ENCODE measurements around the gene PRKCB. TPM values are rescaled to one million over a fixed set of nuclear protein-coding genes. Genes with fewer than 3 reads are reported as not detected.
"Not testable (repeated sequence)": the region's sequence is repeated elsewhere in the genome, so short reads cannot be mapped to it uniquely, and the experiment has no call there.

Gene PRKCB
- total RNA-seq, 2 experiments from 2014 or later, result 21.0 to 51.6 TPM

DNA sequence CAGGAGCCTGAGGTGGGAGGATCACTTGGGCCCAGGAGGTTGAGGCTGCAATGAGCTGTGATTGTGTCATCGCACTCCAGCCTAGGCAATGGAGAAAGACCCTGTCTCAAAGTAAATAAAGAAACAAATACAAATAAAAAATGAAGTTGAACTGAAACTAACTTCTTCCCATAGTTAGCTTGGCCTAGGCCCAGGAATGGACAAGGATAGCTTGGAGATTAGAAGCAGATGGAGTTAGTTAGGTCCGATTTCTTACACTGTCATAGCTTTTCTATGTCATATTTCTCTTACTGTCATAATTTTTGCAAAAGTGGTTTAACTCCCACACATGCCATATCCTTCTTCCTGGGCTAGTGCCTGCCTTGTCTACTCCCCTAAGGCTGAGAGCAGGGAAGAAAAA is 265.6 kb downstream of the PRKCB start:
- TF ChIP-seq, protein P1, sequence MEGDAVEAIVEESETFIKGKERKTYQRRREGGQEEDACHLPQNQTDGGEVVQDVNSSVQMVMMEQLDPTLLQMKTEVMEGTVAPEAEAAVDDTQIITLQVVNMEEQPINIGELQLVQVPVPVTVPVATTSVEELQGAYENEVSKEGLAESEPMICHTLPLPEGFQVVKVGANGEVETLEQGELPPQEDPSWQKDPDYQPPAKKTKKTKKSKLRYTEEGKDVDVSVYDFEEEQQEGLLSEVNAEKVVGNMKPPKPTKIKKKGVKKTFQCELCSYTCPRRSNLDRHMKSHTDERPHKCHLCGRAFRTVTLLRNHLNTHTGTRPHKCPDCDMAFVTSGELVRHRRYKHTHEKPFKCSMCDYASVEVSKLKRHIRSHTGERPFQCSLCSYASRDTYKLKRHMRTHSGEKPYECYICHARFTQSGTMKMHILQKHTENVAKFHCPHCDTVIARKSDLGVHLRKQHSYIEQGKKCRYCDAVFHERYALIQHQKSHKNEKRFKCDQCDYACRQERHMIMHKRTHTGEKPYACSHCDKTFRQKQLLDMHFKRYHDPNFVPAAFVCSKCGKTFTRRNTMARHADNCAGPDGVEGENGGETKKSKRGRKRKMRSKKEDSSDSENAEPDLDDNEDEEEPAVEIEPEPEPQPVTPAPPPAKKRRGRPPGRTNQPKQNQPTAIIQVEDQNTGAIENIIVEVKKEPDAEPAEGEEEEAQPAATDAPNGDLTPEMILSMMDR (conservative IDR thresholded peaks at IDR 0.05; ENCODE audit: low read length), result no peak
- TF ChIP-seq EZH2phosphoT487 (IDR thresholded peaks at IDR 0.05; ENCODE audit: borderline replicate concordance, low read depth, low read length), result no peak
- Histone ChIP-seq H2AFZ (ENCODE audit: low read length) (no peak overlapping the region), H3K4me1 (ENCODE audit: insufficient read depth, low read length, poor library complexity, severe bottlenecking) (no peaks in the 10 kb centered on the region), H3K4me3 (ENCODE audit: low read depth, low read length, poor library complexity, severe bottlenecking) (no peak overlapping the region), H3K4me2 (ENCODE audit: low read length) (no peak overlapping the region), H3K9me3 (ENCODE audit: low read length) (no peaks in the 10 kb centered on the region), H3K9me2 (ENCODE audit: insufficient read depth, low read length) (no peaks in the 10 kb centered on the region), H3K79me2 (ENCODE audit: insufficient read depth, low read depth, low read length) (no peaks in the 10 kb centered on the region), H4K20me1 (ENCODE audit: insufficient read depth, low read length) (no peaks in the 10 kb centered on the region), H3K36me3 (ENCODE audit: insufficient read depth, low read length) (no peaks in the 10 kb centered on the region), H3K27ac (ENCODE audit: low read depth, low read length, poor library complexity, severe bottlenecking) (no peak overlapping the region)
- POLR2A ChIA-PET, result interaction anchor here (0.6 to 0.7 kb wide), 2 partner anchors 212 to 976 kb away, joined by 3 to 5 read pairs; no protein-coding TSS in a partner anchor
- DNase-seq (ENCODE audit: low spot score), result no peak
- CTCF ChIA-PET (ENCODE audit: unreplicated experiment), result no interaction called here
- intact Hi-C loops (cut with micrococcal nuclease; ENCODE audit: unreplicated experiment), result no loop called here
- BruUV-seq (replicated peaks), result no TSS peak

DNA sequence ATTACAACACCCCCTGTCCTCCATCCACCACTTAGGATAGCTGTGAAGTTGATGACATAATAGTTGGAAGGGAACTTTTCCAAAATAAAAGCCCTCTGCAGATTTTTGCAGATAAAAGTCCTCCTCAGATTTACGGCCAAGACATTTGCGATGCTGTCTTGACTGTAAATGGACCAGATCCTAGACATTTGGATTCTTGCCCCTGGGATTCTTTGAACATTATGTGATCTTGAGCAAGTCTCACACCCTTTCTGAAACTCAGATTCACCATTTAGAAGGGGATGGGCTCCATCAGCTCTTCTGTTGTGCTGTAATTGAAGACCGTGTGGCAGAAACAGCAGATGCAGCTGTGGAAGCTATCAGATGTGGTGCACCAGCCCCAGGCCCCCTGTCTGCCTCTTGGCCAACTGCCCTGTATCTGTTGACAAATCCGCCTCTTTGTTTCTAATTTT is 266.5 kb downstream of the PRKCB start:
- POLR2A ChIA-PET, result no interaction called here
- intact Hi-C loops (cut with micrococcal nuclease; ENCODE audit: unreplicated experiment), result no loop called here
- H3K4me3 ChIP-seq (ENCODE audit: low read depth, low read length, poor library complexity, severe bottlenecking), result no peak overlapping the region
- CTCF ChIA-PET (ENCODE audit: unreplicated experiment), result interaction anchor here (0.6 kb wide), 1 partner anchor 265 kb away, joined by 3 read pairs; no protein-coding TSS in a partner anchor
- H3K4me1 ChIP-seq (ENCODE audit: insufficient read depth, low read length, poor library complexity, severe bottlenecking), result no peaks in the 10 kb centered on the region
- BruUV-seq (replicated peaks), result no TSS peak
- H3K79me2 ChIP-seq (ENCODE audit: insufficient read depth, low read depth, low read length), result no peaks in the 10 kb centered on the region
- no peak overlapping the region for H3K4me2 ChIP-seq (ENCODE audit: low read length)
- TF ChIP-seq, protein P1 (conservative IDR thresholded peaks at IDR 0.05; ENCODE audit: low read length), result no peak
- no peak for TF ChIP-seq EZH2phosphoT487 (IDR thresholded peaks at IDR 0.05; ENCODE audit: borderline replicate concordance, low read depth, low read length)
- no peaks in the 10 kb centered on the region for H3K36me3 ChIP-seq (ENCODE audit: insufficient read depth, low read length)
- no peaks in the 10 kb centered on the region for H4K20me1 ChIP-seq (ENCODE audit: insufficient read depth, low read length)
- H3K9me2 ChIP-seq (ENCODE audit: insufficient read depth, low read length), result no peaks in the 10 kb centered on the region
- no peaks in the 10 kb centered on the region for H3K9me3 ChIP-seq (ENCODE audit: low read length)
- no peak for DNase-seq (ENCODE audit: low spot score)
- H3K27ac ChIP-seq (ENCODE audit: low read depth, low read length, poor library complexity, severe bottlenecking), result no peak overlapping the region
- H2AFZ ChIP-seq (ENCODE audit: low read length), result no peak overlapping the region

DNA sequence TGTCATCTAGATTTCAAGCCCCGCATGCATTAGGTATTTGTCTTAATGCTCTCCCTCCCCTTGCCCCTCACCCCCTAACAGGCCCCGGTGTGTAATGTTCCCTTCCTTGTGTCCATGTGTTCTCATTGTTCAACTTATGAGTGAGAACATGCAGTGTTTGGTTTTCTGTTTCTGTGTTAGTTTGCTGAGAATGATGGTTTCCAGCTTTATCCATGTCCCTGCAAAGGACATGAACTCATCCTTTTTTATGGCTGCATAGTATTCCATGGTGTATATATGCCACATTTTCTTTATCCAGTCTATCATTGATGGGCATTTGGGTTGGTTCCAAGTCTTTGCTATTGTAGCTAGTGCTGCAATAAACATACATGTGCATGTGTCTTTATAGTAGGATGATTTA is 269.7 kb downstream of the PRKCB start:
- H3K4me2 ChIP-seq (ENCODE audit: low read length); H3K79me2 ChIP-seq (ENCODE audit: insufficient read depth, low read depth, low read length); H4K20me1 ChIP-seq (ENCODE audit: insufficient read depth, low read length); CTCF ChIA-PET (ENCODE audit: unreplicated experiment); DNase-seq (ENCODE audit: low spot score); BruUV-seq (replicated peaks); H2AFZ ChIP-seq (ENCODE audit: low read length); H3K4me3 ChIP-seq (ENCODE audit: low read depth, low read length, poor library complexity, severe bottlenecking); H3K9me3 ChIP-seq (ENCODE audit: low read length); intact Hi-C loops (cut with micrococcal nuclease; ENCODE audit: unreplicated experiment); POLR2A ChIA-PET; H3K27ac ChIP-seq (ENCODE audit: low read depth, low read length, poor library complexity, severe bottlenecking); H3K36me3 ChIP-seq (ENCODE audit: insufficient read depth, low read length); H3K4me1 ChIP-seq (ENCODE audit: insufficient read depth, low read length, poor library complexity, severe bottlenecking); H3K9me2 ChIP-seq (ENCODE audit: insufficient read depth, low read length): not testable (repeated sequence)

DNA sequence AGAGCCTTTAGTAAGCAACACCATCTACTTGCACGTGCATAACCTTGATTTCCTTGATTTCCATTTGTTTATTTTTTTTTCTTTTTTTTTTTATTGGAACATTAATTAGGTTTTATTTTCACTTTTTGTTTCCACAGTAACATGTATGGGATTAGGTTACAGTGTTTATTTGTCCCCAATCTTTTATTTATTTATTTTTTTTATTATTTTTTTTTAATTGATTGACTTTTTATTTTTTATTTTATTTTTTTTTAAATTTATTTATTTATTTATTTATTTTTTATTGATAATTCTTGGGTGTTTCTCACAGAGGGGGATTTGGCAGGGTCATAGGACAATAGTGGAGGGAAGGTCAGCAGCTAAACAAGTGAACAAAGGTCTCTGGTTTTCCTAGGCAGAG is 272.3 kb downstream of the PRKCB start:
- H3K27ac ChIP-seq (ENCODE audit: low read depth, low read length, poor library complexity, severe bottlenecking); H2AFZ ChIP-seq (ENCODE audit: low read length); H3K4me2 ChIP-seq (ENCODE audit: low read length); H3K4me3 ChIP-seq (ENCODE audit: low read depth, low read length, poor library complexity, severe bottlenecking); H3K9me3 ChIP-seq (ENCODE audit: low read length); CTCF ChIA-PET (ENCODE audit: unreplicated experiment); DNase-seq (ENCODE audit: low spot score); H3K9me2 ChIP-seq (ENCODE audit: insufficient read depth, low read length); BruUV-seq (replicated peaks); H3K4me1 ChIP-seq (ENCODE audit: insufficient read depth, low read length, poor library complexity, severe bottlenecking); POLR2A ChIA-PET; H4K20me1 ChIP-seq (ENCODE audit: insufficient read depth, low read length); H3K36me3 ChIP-seq (ENCODE audit: insufficient read depth, low read length); H3K79me2 ChIP-seq (ENCODE audit: insufficient read depth, low read depth, low read length); intact Hi-C loops (cut with micrococcal nuclease; ENCODE audit: unreplicated experiment): not testable (repeated sequence)

Measured in OCI-LY7 (cell line).